ENCODE data around the gene MYO1A. TPM values are rescaled to one million over a fixed set of nuclear protein-coding genes. Genes with fewer than 3 reads are reported as not detected.

The MYO1A gene
- total and polyA plus RNA-seq, 10 of the 15 experiments (the other 5 are each of a cell fraction or from before 2014, with no cell fraction given), result 0.01 to 0.34 (median 0.15) TPM; not detected in 2

DNA sequence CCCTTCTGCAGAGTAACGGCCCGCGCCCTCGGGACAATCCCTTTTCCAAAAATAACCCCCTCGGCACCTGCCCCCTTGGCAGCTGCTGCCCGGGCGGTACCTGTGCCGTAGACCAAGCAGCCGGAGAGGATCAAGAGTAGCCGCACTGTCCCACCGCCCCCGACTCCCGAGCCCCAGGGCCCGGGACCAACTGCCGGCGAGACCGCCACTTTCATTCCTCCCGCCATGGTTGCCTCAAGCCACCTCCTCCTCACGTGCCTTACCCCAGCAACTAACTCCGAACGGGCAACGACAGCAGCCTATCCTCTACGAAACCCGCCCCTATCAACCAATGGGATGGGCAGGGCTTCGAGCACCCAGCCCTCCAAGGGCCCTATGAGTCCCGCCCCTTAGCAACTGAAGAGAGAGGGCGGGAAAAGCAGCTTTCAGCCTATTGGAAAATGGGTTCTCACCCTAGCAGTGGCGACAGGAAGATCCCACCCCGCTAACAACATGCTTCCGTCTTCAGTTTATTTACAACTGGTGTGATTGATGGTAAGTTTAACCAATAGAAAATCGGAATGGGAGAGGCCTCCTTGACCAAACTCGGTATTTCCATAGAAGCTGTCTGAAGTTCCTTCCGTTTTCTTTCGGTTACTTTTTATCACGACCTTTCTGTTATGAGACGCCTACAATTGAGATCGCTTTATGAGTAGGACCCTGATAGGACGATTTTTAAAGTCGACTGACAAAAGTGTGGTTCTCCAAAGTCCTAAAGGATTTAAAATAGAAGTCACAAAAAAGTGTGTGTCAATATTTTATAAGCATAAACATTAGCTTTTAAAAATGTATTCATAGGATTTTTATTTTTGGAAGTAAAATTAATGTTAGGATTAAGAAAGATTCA is 28.8 kb upstream of the MYO1A start, which contains the start of gene NEMP1 (continued):
- TF ChIP-seq CBFB (IDR thresholded peaks at IDR 0.05; ENCODE audit: low read depth), result peak; percentile 48; the same call in 1 of the 2 replicates
- no peak for TF ChIP-seq GATAD2B (conservative IDR thresholded peaks at IDR 0.05; ENCODE audit: low read depth)
- peak; percentile 5; the same call in 1 of the 2 replicates for TF ChIP-seq SREBF2 (IDR thresholded peaks at IDR 0.05; ENCODE audit: low read length)
- 0 out of 2 replicates have a peak, but pooled peaks have one; percentile 33 for TF ChIP-seq POLR2AphosphoS2 (IDR thresholded peaks at IDR 0.05; ENCODE audit: low read depth, low read length)
- TF ChIP-seq E2F8 (IDR thresholded peaks at IDR 0.05; ENCODE audit: low read depth, partially characterized antibody), result peak; percentile 93
- no peak for TF ChIP-seq NFYA (IDR thresholded peaks at IDR 0.05; ENCODE audit: borderline replicate concordance, low read depth, low read length)
- TF ChIP-seq FOXK2 (IDR thresholded peaks at IDR 0.05), result peak; percentile 86
- peak; percentile 54; the same call in 1 of the 2 replicates for TF ChIP-seq RUNX3 (IDR thresholded peaks at IDR 0.05; ENCODE audit: low read length)
- TF ChIP-seq POLR2A (IDR thresholded peaks at IDR 0.05; ENCODE audit: low read depth, low read length), result peak; percentile 90
- no peak for TF ChIP-seq ZBTB33 (IDR thresholded peaks at IDR 0.05)
- no peak for TF ChIP-seq MTA3 (IDR thresholded peaks at IDR 0.05; ENCODE audit: borderline replicate concordance, low read length)
- peak; percentile 93 for TF ChIP-seq PBX3 (IDR thresholded peaks at IDR 0.05; ENCODE audit: insufficient replicate concordance, low read depth, low read length)
- TF ChIP-seq BMI1 (IDR thresholded peaks at IDR 0.05; ENCODE audit: borderline replicate concordance), result peak; percentile 95
- no peak for TF ChIP-seq SPI1 (IDR thresholded peaks at IDR 0.05; ENCODE audit: borderline replicate concordance, insufficient read depth, low read depth, low read length)
- TF ChIP-seq TCF3 (IDR thresholded peaks at IDR 0.05; ENCODE audit: borderline replicate concordance, insufficient read depth, low read depth, low read length), result 0 out of 2 replicates have a peak, but pooled peaks have one; percentile 14
- peak; percentile 85 for TF ChIP-seq FOS (IDR thresholded peaks at IDR 0.05; ENCODE audit: borderline replicate concordance, extremely low read depth, insufficient read length)
- no peak for TF ChIP-seq ZZZ3 (IDR thresholded peaks at IDR 0.05; ENCODE audit: control insufficient read depth, insufficient read length, low read depth)
- peak in 1 of 2 experiments; percentile 8; a peak in 1 of 4 replicates for TF ChIP-seq CEBPB (IDR thresholded peaks at IDR 0.05; ENCODE audit: borderline replicate concordance in 1 of 2, low read depth in 2 of 2, low read length in 2 of 2)
- peak; percentile 69 for TF ChIP-seq E4F1 (IDR thresholded peaks at IDR 0.05; ENCODE audit: borderline replicate concordance, partially characterized antibody)

Measured in GM12878 (cell line).